HepG2 (cell line): ENCODE measurements around the gene RUNDC1. TPM values are rescaled to one million over a fixed set of nuclear protein-coding genes. Genes with fewer than 3 reads are reported as not detected.

ENCODE experiments used
- DZIP1 ChIP-seq: sonication (generic); formaldehyde crosslinking; IDR thresholded peaks from 2 replicates; pipeline ENCODE4 v1.5.0; 2020; ENCODE audit warnings: mild to moderate bottlenecking, missing genetic modification reagents
- KDM1A ChIP-seq: IDR thresholded peaks from 2 replicates; pipeline ENCODE4 v1.6.1; 2016; ENCODE audit warnings: missing compliant biosample characterization
- MAFK ChIP-seq, 2 experiments: IDR thresholded peaks in 1 of 2; conservative IDR thresholded peaks in 1 of 2; 2 replicates each; pipeline ENCODE4 v1.6.1; 2011; ENCODE audit warnings: improper control_type of control experiment in 2 of 2, low read length in 2 of 2
- MXD3 ChIP-seq: IDR thresholded peaks from 2 replicates; pipeline ENCODE4 v1.6.1; 2016; ENCODE audit warnings: mild to moderate bottlenecking, missing biosample characterization, missing genetic modification reagents
- SKIL ChIP-seq: sonication (generic); formaldehyde crosslinking; IDR thresholded peaks from 2 replicates; pipeline ENCODE4 v1.8.0; 2022; ENCODE audit warnings: missing genetic modification reagents, mild to moderate bottlenecking, moderate library complexity, borderline replicate concordance
- SNAI1 ChIP-seq: sonication (generic); formaldehyde crosslinking; IDR thresholded peaks from 2 replicates; pipeline ENCODE4 v1.5.0; 2020; ENCODE audit warnings: mild to moderate bottlenecking, missing genetic modification reagents, borderline replicate concordance
- SPEN ChIP-seq: sonication (generic); formaldehyde crosslinking; IDR thresholded peaks from 2 replicates; pipeline ENCODE4 v1.5.1; 2020; ENCODE audit warnings: low read depth, mild to moderate bottlenecking, missing genetic modification reagents
- STAT5B ChIP-seq: sonication (generic); formaldehyde crosslinking; IDR thresholded peaks from 2 replicates; pipeline ENCODE4 v1.4.0; 2020; ENCODE audit warnings: missing genetic modification reagents
- ZBTB4 ChIP-seq: sonication (generic); formaldehyde crosslinking; IDR thresholded peaks from 2 replicates; pipeline ENCODE4 v1.4.0; 2020; ENCODE audit warnings: missing genetic modification reagents, mild to moderate bottlenecking, borderline replicate concordance
- ZMYM4 ChIP-seq: sonication (generic); formaldehyde crosslinking; IDR thresholded peaks from 2 replicates; pipeline ENCODE4 v1.8.1; 2023; ENCODE audit warnings: mild to moderate bottlenecking, missing genetic modification reagents
- ZNF292 ChIP-seq: sonication (generic); formaldehyde crosslinking; IDR thresholded peaks from 2 replicates; pipeline ENCODE4 v1.8.1; 2022; ENCODE audit warnings: mild to moderate bottlenecking, low read depth, missing genetic modification reagents, borderline replicate concordance
- ZNF367 ChIP-seq: sonication (generic); formaldehyde crosslinking; IDR thresholded peaks from 2 replicates; pipeline ENCODE4 v1.4.0; 2020; ENCODE audit warnings: missing genetic modification reagents, borderline replicate concordance
- ZNF432 ChIP-seq: sonication (generic); formaldehyde crosslinking; IDR thresholded peaks from 2 replicates; pipeline ENCODE4 v1.5.0; 2020; ENCODE audit warnings: missing genetic modification reagents, mild to moderate bottlenecking, borderline replicate concordance
- ZNF577 ChIP-seq: sonication (generic); formaldehyde crosslinking; IDR thresholded peaks from 2 replicates; pipeline ENCODE4 v1.4.0; 2020; ENCODE audit warnings: mild to moderate bottlenecking, low read depth, missing genetic modification reagents, borderline replicate concordance
- ZNF589 ChIP-seq: sonication (generic); formaldehyde crosslinking; conservative IDR thresholded peaks from 2 replicates; pipeline ENCODE4 v1.8.0; 2022; ENCODE audit warnings: mild to moderate bottlenecking, moderate library complexity, missing genetic modification reagents
- ZNF629 ChIP-seq: sonication (generic); formaldehyde crosslinking; conservative IDR thresholded peaks from 2 replicates; pipeline ENCODE4 v1.5.0; 2020; ENCODE audit warnings: missing genetic modification reagents
- ZNF850 ChIP-seq: sonication (generic); formaldehyde crosslinking; conservative IDR thresholded peaks from 2 replicates; pipeline ENCODE4 v1.9.0; 2021; ENCODE audit warnings: mild to moderate bottlenecking, missing genetic modification reagents
- ZSCAN20 ChIP-seq: sonication (generic); formaldehyde crosslinking; IDR thresholded peaks from 2 replicates; pipeline ENCODE4 v1.4.0; 2020; ENCODE audit warnings: missing genetic modification reagents, mild to moderate bottlenecking, borderline replicate concordance
- ZSCAN21 ChIP-seq: sonication (generic); formaldehyde crosslinking; IDR thresholded peaks from 2 replicates; pipeline ENCODE4 v1.8.0; 2022; ENCODE audit warnings: mild to moderate bottlenecking, missing genetic modification reagents, moderate library complexity, borderline replicate concordance
- polyA plus RNA-seq, 8 experiments: library from polyadenylated mRNA; depleted of rRNA in 3 of 8; stranded (reverse) in 7 of 8; unstranded in 1 of 8; fragments of >200 nt; fragmentation: Illumina TruSeq in 4 of 8; extraction: Trizol in 4 of 8; gene quantifications; 2 replicates each; pipeline versions ENCODE4 v1.2.1 to v1.2.3, GENCODE V29; 2011 to 2016; ENCODE audit warnings: low read depth in 4 of 8, missing spikeins in 1 of 8, mixed read lengths in 1 of 8; ENCODE audit not compliant: insufficient read depth in 1 of 8
- total RNA-seq, 5 experiments: library from RNA; depleted of rRNA; stranded (reverse); fragments of >200 nt; fragmentation: Illumina TruSeq; extraction: Trizol; gene quantifications; 2 replicates each; pipeline ENCODE4 v1.2.3, GENCODE V29; 2016; ENCODE audit warnings: low read depth in 1 of 5

The RUNDC1 gene
- total and polyA plus RNA-seq, 2 of the 13 experiments (the other 11 are each of a cell fraction or from before 2014, with no cell fraction given): 10.3 to 11.4 TPM

GRCh38 chr17:43021741-43022512 lies 41.6 kb downstream of the RUNDC1 start, which contains the start of gene VAT1 (continued):
- TF ChIP-seq MXD3 (no peak; the same call in none of the 2 replicates), ZBTB4 (CRISPR knock-in tag) (no peak), ZNF577 (0 out of 2 replicates have a peak, but pooled peaks have one; percentile 67), ZNF589 (CRISPR knock-in tag) (0 out of 2 replicates have a peak, but pooled peaks have one; percentile 41), MAFK (conservative IDR thresholded peaks at IDR 0.05 in 1 of 2, IDR thresholded peaks at IDR 0.05 in 1 of 2; ENCODE audit: low read length in 2 of 2) (no peak), ZNF432 (CRISPR knock-in tag) (no peak), ZNF292 (CRISPR knock-in tag) (no peak; the same call in 1 of the 2 replicates), SPEN (CRISPR knock-in tag) (peak; percentile 84), ZSCAN20 (peak; percentile 87; the same call in 1 of the 2 replicates), ZNF367 (peak; percentile 82; the same call in 1 of the 2 replicates), DZIP1 (CRISPR knock-in tag) (peak; percentile 94), SNAI1 (CRISPR knock-in tag) (no peak; the same call in 1 of the 2 replicates), KDM1A (CRISPR knock-in tag) (no peak), ZSCAN21 (CRISPR knock-in tag) (peak; percentile 77; the same call in 1 of the 2 replicates), STAT5B (CRISPR knock-in tag) (0 out of 2 replicates have a peak, but pooled peaks have one; percentile 12), ZNF629 (CRISPR knock-in tag) (0 out of 2 replicates have a peak, but pooled peaks have one; percentile 20), ZMYM4 (CRISPR knock-in tag) (no peak; the same call in 1 of the 2 replicates), ZNF850 (no peak), SKIL (no peak)
